ENCODE measurements around the gene TRIM15. TPM values are rescaled to one million over a fixed set of nuclear protein-coding genes. Genes with fewer than 3 reads are reported as not detected.
A peak's percentile ranks its signal among the peaks of the same experiment; 100 is the strongest.

Gene TRIM15
- total and polyA plus RNA-seq, 10 of the 15 experiments (the other 5 are each of a cell fraction or from before 2014, with no cell fraction given), result 0.29 TPM; not detected in 9

DNA sequence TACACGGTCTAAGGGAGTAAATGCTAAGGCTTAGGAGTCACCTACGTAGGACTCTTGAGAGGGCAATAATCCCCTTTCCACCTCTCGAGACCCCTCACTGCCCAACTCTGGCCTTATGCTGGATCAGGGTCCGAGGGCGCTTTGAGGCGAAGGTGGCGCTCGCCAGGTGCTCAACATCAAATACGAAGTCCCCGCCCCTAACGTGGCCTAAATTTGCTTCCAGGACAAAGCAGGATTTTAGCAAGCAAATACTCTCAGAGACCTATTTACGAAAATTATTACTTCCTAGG, 50.3 kb downstream of the TRIM15 start (continued):
- TF ChIP-seq, protein P1, sequence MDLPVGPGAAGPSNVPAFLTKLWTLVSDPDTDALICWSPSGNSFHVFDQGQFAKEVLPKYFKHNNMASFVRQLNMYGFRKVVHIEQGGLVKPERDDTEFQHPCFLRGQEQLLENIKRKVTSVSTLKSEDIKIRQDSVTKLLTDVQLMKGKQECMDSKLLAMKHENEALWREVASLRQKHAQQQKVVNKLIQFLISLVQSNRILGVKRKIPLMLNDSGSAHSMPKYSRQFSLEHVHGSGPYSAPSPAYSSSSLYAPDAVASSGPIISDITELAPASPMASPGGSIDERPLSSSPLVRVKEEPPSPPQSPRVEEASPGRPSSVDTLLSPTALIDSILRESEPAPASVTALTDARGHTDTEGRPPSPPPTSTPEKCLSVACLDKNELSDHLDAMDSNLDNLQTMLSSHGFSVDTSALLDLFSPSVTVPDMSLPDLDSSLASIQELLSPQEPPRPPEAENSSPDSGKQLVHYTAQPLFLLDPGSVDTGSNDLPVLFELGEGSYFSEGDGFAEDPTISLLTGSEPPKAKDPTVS (IDR thresholded peaks at IDR 0.05; ENCODE audit: low read depth, low read length), result no peak
- TF ChIP-seq, protein P2, sequence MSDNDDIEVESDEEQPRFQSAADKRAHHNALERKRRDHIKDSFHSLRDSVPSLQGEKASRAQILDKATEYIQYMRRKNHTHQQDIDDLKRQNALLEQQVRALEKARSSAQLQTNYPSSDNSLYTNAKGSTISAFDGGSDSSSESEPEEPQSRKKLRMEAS (IDR thresholded peaks at IDR 0.05; ENCODE audit: low read depth, low read length), result no peak
- TF ChIP-seq SPI1 (IDR thresholded peaks at IDR 0.05; ENCODE audit: borderline replicate concordance, insufficient read depth, low read depth, low read length) (no peak), LARP7 (IDR thresholded peaks at IDR 0.05) (no peak; the same call in 1 of the 2 replicates), EGR1 (IDR thresholded peaks at IDR 0.05; ENCODE audit: borderline replicate concordance in 1 of 2, low read depth in 2 of 2, low read length in 2 of 2) (no peak), TAF1 (IDR thresholded peaks at IDR 0.05; ENCODE audit: borderline replicate concordance, low read depth, low read length) (no peak), YY1 (IDR thresholded peaks at IDR 0.05; ENCODE audit: low read depth, low read length) (no peak; the same call in 1 of the 2 replicates), POU2F2 (IDR thresholded peaks at IDR 0.05; ENCODE audit: borderline replicate concordance, low read depth, low read length) (no peak), SUZ12 (IDR thresholded peaks at IDR 0.05; ENCODE audit: unreplicated experiment) (no peak), RBBP5 (conservative IDR thresholded peaks at IDR 0.05) (no peak), MTA3 (IDR thresholded peaks at IDR 0.05; ENCODE audit: borderline replicate concordance, low read length) (0 out of 2 replicates have a peak, but pooled peaks have one; percentile 31), DPF2 (IDR thresholded peaks at IDR 0.05) (no peak), FOS (IDR thresholded peaks at IDR 0.05; ENCODE audit: borderline replicate concordance, extremely low read depth, insufficient read length) (no peak), RAD51 (IDR thresholded peaks at IDR 0.05) (no peak), MEF2B (IDR thresholded peaks at IDR 0.05; ENCODE audit: partially characterized antibody, poor library complexity, severe bottlenecking) (no peak), PML (IDR thresholded peaks at IDR 0.05; ENCODE audit: low read length) (no peak)
- TF ChIP-seq, protein P3, sequence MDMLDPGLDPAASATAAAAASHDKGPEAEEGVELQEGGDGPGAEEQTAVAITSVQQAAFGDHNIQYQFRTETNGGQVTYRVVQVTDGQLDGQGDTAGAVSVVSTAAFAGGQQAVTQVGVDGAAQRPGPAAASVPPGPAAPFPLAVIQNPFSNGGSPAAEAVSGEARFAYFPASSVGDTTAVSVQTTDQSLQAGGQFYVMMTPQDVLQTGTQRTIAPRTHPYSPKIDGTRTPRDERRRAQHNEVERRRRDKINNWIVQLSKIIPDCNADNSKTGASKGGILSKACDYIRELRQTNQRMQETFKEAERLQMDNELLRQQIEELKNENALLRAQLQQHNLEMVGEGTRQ (IDR thresholded peaks at IDR 0.05; ENCODE audit: borderline replicate concordance, low read depth, low read length), result no peak
- TF ChIP-seq, protein P4, sequence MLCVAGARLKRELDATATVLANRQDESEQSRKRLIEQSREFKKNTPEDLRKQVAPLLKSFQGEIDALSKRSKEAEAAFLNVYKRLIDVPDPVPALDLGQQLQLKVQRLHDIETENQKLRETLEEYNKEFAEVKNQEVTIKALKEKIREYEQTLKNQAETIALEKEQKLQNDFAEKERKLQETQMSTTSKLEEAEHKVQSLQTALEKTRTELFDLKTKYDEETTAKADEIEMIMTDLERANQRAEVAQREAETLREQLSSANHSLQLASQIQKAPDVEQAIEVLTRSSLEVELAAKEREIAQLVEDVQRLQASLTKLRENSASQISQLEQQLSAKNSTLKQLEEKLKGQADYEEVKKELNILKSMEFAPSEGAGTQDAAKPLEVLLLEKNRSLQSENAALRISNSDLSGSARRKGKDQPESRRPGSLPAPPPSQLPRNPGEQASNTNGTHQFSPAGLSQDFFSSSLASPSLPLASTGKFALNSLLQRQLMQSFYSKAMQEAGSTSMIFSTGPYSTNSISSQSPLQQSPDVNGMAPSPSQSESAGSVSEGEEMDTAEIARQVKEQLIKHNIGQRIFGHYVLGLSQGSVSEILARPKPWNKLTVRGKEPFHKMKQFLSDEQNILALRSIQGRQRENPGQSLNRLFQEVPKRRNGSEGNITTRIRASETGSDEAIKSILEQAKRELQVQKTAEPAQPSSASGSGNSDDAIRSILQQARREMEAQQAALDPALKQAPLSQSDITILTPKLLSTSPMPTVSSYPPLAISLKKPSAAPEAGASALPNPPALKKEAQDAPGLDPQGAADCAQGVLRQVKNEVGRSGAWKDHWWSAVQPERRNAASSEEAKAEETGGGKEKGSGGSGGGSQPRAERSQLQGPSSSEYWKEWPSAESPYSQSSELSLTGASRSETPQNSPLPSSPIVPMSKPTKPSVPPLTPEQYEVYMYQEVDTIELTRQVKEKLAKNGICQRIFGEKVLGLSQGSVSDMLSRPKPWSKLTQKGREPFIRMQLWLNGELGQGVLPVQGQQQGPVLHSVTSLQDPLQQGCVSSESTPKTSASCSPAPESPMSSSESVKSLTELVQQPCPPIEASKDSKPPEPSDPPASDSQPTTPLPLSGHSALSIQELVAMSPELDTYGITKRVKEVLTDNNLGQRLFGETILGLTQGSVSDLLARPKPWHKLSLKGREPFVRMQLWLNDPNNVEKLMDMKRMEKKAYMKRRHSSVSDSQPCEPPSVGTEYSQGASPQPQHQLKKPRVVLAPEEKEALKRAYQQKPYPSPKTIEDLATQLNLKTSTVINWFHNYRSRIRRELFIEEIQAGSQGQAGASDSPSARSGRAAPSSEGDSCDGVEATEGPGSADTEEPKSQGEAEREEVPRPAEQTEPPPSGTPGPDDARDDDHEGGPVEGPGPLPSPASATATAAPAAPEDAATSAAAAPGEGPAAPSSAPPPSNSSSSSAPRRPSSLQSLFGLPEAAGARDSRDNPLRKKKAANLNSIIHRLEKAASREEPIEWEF (IDR thresholded peaks at IDR 0.05; ENCODE audit: insufficient replicate concordance, low read depth, low read length), result no peak
- TF ChIP-seq, protein P5, sequence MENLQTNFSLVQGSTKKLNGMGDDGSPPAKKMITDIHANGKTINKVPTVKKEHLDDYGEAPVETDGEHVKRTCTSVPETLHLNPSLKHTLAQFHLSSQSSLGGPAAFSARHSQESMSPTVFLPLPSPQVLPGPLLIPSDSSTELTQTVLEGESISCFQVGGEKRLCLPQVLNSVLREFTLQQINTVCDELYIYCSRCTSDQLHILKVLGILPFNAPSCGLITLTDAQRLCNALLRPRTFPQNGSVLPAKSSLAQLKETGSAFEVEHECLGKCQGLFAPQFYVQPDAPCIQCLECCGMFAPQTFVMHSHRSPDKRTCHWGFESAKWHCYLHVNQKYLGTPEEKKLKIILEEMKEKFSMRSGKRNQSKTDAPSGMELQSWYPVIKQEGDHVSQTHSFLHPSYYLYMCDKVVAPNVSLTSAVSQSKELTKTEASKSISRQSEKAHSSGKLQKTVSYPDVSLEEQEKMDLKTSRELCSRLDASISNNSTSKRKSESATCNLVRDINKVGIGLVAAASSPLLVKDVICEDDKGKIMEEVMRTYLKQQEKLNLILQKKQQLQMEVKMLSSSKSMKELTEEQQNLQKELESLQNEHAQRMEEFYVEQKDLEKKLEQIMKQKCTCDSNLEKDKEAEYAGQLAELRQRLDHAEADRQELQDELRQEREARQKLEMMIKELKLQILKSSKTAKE (IDR thresholded peaks at IDR 0.05; ENCODE audit: low read depth, poor library complexity, severe bottlenecking), result peak; percentile 26
- TF ChIP-seq, protein P6, sequence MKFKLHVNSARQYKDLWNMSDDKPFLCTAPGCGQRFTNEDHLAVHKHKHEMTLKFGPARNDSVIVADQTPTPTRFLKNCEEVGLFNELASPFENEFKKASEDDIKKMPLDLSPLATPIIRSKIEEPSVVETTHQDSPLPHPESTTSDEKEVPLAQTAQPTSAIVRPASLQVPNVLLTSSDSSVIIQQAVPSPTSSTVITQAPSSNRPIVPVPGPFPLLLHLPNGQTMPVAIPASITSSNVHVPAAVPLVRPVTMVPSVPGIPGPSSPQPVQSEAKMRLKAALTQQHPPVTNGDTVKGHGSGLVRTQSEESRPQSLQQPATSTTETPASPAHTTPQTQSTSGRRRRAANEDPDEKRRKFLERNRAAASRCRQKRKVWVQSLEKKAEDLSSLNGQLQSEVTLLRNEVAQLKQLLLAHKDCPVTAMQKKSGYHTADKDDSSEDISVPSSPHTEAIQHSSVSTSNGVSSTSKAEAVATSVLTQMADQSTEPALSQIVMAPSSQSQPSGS (IDR thresholded peaks at IDR 0.05; ENCODE audit: low read length), result no peak

Data from GM12878 (cell line).